Ovary (tissue), 9 donors: Measurements from ENCODE around the gene PSMC3. TPM values are rescaled to one million over a fixed set of nuclear protein-coding genes. Genes with fewer than 3 reads are reported as not detected.

ENCODE experiments used
- DNase-seq, 5 donors: peaks; one replicate each; pipeline ENCODE4 v3.0.0-alpha.2; 2019 to 2020
- H3K27ac ChIP-seq, 2 donors: fragments of 200-600 bp; one replicate each; pipeline versions ENCODE4 v1.5.1 to v1.8.0; 2019 to 2022
- H3K27me3 ChIP-seq: fragments of 200-600 bp; one replicate; pipeline ENCODE4 v1.8.0; 2022
- H3K36me3 ChIP-seq: fragments of 200-600 bp; sonication (generic); one replicate; pipeline ENCODE4 v1.5.1; 2019
- H3K4me1 ChIP-seq: one replicate; pipeline ENCODE4 v1.8.1; 2013; ENCODE audit warnings: mild to moderate bottlenecking, moderate library complexity; ENCODE audit not compliant: insufficient read depth
- H3K4me3 ChIP-seq: fragments of 200-600 bp; sonication (generic); one replicate; pipeline ENCODE4 v1.5.1; 2017
- H3K9me3 ChIP-seq, 2 donors: fragments of 200-600 bp in 1 of 2; sonication (generic) in 1 of 2; one replicate each; pipeline versions ENCODE4 v1.5.1 to v1.8.1; 2013 to 2019; ENCODE audit warnings: mild to moderate bottlenecking in 1 of 2, moderate library complexity in 1 of 2
- CTCF ChIP-seq, 3 donors: fragments of 450-650 bp in 2 of 3; fragments of 200-600 bp in 1 of 3; IDR thresholded peaks; one replicate each; pipeline versions ENCODE4 v1.5.1 to v1.8.0; 2016 to 2022; ENCODE audit warnings: antibody characterized with exemption in 3 of 3, mild to moderate bottlenecking in 1 of 3
- EP300 ChIP-seq: sonication (generic); formaldehyde crosslinking; IDR thresholded peaks from one replicate; pipeline ENCODE4 v1.6.1; 2017; ENCODE audit warnings: antibody characterized with exemption
- POLR2A ChIP-seq: fragments of 450-650 bp; IDR thresholded peaks from one replicate; pipeline ENCODE4 v1.6.1; 2017; ENCODE audit warnings: antibody characterized with exemption, mild to moderate bottlenecking, moderate library complexity
- WGBS, 3 donors: extraction: QIAGEN DNeasy Blood & Tissue Kit in 1 of 3; methylation state at CpG; one replicate each; pipeline versions ENCODE4 v1.1.5 to v1.1.7; 2013 to 2017; 5-methylcytosine and 5-hydroxymethylcytosine counted together
- intact Hi-C, 4 donors: fragments of 100-400 bp; cut with DNase I; formaldehyde crosslinking; loops; one replicate each; pipeline versions ENCODE4 v1.11.0 to v1.15.1; 2022 to 2023
- polyA plus RNA-seq, 2 donors: library from polyadenylated mRNA; stranded (reverse); fragments of 200-250 nt in 1 of 2; fragments of 350-450 nt in 1 of 2; fragmentation: Illumina TruSeq in 1 of 2; extraction: RNeasy Lipid Tissue Mini Kit (QIAGEN cat#74804) in 1 of 2; gene quantifications; one replicate each; pipeline ENCODE4 v1.2.3, GENCODE V29; 2013 to 2014
- total RNA-seq, 7 donors: library from RNA; depleted of rRNA in 2 of 7; stranded (reverse); fragments of >200 nt in 2 of 7; fragmentation: NEBNext Ultra II Directional in 3 of 7; extraction: Animal tissue kit (Norgen Biotek cat#: 25700) in 3 of 7; gene quantifications; one replicate each; pipeline versions ENCODE4 v1.1.0 to v1.2.4, GENCODE V29; 2016 to 2023
- donor health status: DM: no; HTN: no; CAD: no; lungs with moderate emphysema.
- donor health status: DM: no; HTN: no; CAD: no.
- donor health status: Bipolar disorder and iron deficiency.
- donor health status: DM: yes; HTN: yes; CAD: no.
- donor health status: DM: no; HTN: no; CAD: no.
- donor health status: DM: yes; HTN: yes; CAD: no.

The PSMC3 gene
- total and polyA plus RNA-seq, 9 donors = 60.7 to 267 (median 87.2) TPM

DNA sequence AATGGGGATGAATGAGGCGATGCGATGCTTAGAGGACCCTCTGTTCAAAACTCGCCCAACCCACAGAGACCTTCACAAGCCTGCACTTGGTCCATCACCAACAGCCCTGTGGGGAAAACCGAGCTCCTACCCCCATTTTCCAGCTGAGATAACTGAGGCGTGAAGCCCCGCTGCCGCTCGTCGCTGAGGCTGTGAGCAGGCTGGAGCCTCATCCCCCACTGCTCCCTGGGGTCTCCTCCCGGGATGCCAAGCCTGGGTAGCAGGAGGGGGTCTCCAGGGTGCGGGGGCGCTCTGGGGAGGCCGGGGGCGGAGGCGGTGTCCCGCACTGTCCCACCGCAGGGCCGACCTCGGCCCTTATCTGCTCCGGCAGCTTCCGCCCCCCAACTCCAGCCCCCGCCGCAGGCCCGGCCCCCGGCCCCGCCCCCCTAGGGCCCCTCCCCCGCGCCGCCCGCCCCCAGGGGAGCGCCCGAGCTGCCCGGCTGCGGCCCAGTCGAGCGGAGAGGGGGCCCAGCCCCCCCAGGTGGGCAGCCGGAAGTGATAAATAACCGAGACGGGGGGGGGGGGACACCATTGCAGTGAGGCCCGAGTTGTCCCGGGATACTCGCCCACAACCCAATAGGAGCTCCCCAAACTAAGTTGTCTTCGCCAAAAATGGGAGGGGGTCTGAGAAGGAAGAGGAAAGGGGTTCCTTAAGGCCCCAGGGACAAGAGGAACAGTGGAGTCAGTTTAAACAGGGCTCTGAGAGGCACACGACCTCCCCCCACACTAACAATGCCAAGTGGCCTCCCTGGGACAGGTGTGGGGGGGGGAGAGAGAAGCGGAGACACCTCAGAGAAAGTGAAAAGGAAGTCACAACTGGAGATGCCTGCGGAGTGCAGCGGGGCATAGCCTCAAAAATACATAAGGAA, 26.1 kb downstream of the PSMC3 start:
- DNase-seq = peak in 4 of 5 donors; percentile 61 to 73 (median 64)

GRCh38 chr11:47398551-47398950, 27.7 kb downstream of the PSMC3 start:
- Histone ChIP-seq H3K9me3 (no peaks in the 10 kb centered on the region), H3K27ac (no peak overlapping the region), H3K4me1 (no peaks in the 10 kb centered on the region), H3K36me3 (no peaks in the 10 kb centered on the region), H3K4me3 (no peak overlapping the region), H3K27me3 (no peaks in the 10 kb centered on the region)
- intact Hi-C loops = no loop called here
- TF ChIP-seq EP300 = no peak
- TF ChIP-seq CTCF (IDR thresholded peaks at IDR 0.05) = no peak
- peak in 1 of 5 donors; percentile 17 for DNase-seq
- WGBS, 3 donors = 93 to 100% (median 100%) methylated on average over 1 of the region's 1 CpG

More for the DNA sequence above, 26.1 kb downstream of the PSMC3 start:
- Histone ChIP-seq H3K4me1 (no peaks in the 10 kb centered on the region), H3K27me3 (no peaks in the 10 kb centered on the region), H3K9me3 (no peaks in the 10 kb centered on the region), H3K27ac (peak overlapping the region; percentile 75 to 79), H3K4me3 (peak overlapping the region; percentile 65), H3K36me3 (no peaks in the 10 kb centered on the region)
- intact Hi-C loops = no loop called here
- TF ChIP-seq CTCF (IDR thresholded peaks at IDR 0.05) = no peak
- no peak for TF ChIP-seq EP300
- WGBS, 3 donors = 3 to 5% (median 3%) methylated on average over 27 to 46 of the region's 47 CpGs

DNA sequence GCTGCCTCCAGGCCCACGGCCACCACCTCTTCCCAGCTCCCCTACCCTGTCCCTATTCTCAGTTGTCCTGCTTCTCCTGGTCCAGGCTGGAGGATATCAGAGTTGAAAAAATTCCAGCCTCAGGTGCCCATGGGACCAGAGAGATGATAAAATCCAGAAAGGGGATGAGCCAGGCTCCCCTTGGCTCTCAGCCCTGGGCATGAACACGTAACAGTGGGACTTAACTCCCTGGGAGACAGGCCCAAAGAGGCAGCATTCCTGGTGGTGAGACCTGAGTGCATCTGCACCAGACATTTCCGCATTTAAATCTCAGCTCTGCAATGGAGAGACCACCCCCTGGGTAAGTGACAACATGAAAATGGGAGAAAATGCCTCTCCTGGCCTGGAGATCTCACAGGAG, 28.2 kb downstream of the PSMC3 start:
- intact Hi-C loops = no loop called here
- H3K27me3 ChIP-seq = no peaks in the 10 kb centered on the region
- H3K4me3 ChIP-seq = no peak overlapping the region
- H3K9me3 ChIP-seq = no peaks in the 10 kb centered on the region
- TF ChIP-seq POLR2A (no peak), EP300 (no peak), CTCF (IDR thresholded peaks at IDR 0.05) (no peak)
- DNase-seq = no peak
- H3K36me3 ChIP-seq = no peaks in the 10 kb centered on the region
- H3K4me1 ChIP-seq = no peaks in the 10 kb centered on the region
- no peak overlapping the region for H3K27ac ChIP-seq
- 77 to 86% (median 86%) methylated on average over 3 of the region's 3 CpGs for WGBS, 3 donors

DNA sequence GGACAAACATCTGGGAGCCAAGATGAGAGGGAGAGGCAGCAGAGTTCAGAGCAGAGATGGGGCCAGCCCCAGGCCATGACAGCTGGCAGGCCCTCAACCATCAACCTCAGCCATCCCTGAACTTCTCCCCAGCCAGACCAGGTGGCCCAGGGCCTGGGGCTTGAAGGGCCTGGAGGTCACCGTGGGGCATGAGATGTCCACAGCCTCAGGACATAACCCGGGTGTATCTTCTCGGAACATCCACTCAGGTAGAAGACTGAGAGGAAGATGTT, 30.3 kb downstream of the PSMC3 start:
- DNase-seq = no peak
- no peaks in the 10 kb centered on the region for H3K36me3 ChIP-seq
- no peak for TF ChIP-seq EP300
- no peak for TF ChIP-seq CTCF (IDR thresholded peaks at IDR 0.05)
- TF ChIP-seq POLR2A = no peak
- 85 to 86% (median 85%) methylated on average over 3 of the region's 3 CpGs for WGBS, 3 donors
- H3K4me3 ChIP-seq = no peak overlapping the region
- intact Hi-C loops = no loop called here
- H3K4me1 ChIP-seq = no peaks in the 10 kb centered on the region
- no peak overlapping the region for H3K27ac ChIP-seq
- H3K27me3 ChIP-seq = no peaks in the 10 kb centered on the region
- no peaks in the 10 kb centered on the region for H3K9me3 ChIP-seq
